LoVo (cell line): ENCODE data around the gene PEX10.

Experiments
- DNase-seq: peaks from one replicate; pipeline ENCODE4 v3.0.0-alpha.2; 2016; ENCODE audit warnings: low spot score

The PEX10 gene

GRCh38 chr1:2422523-2422922, 10.2 kb upstream of the PEX10 start:
- DNase-seq = no peak

GRCh38 chr1:2419416-2419815, 7.1 kb upstream of the PEX10 start:
- DNase-seq = no peak

- DNase-seq = no peak
Measured at GRCh38 chr1:2418791-2419320, 6.5 kb upstream of the PEX10 start.

GRCh38 chr1:2417833-2418225, 5.5 kb upstream of the PEX10 start:
- DNase-seq = no peak

- no peak for DNase-seq
Measured at GRCh38 chr1:2417083-2417832, 4.9 kb upstream of the PEX10 start.

GRCh38 chr1:2416403-2416802, 4.0 kb upstream of the PEX10 start:
- DNase-seq = no peak

GRCh38 chr1:2415801-2416208, 3.4 kb upstream of the PEX10 start:
- DNase-seq = no peak

GRCh38 chr1:2415337-2415736, 3.0 kb upstream of the PEX10 start:
- no peak for DNase-seq

- peak; percentile 74 for DNase-seq
Measured at GRCh38 chr1:2414297-2414958, 2.1 kb upstream of the PEX10 start.

GRCh38 chr1:2413495-2414296, 1.3 kb upstream of the PEX10 start:
- DNase-seq = peak; percentile 24

- DNase-seq = peak; percentile 59
Measured at GRCh38 chr1:2412773-2413494, 570 bp upstream of the PEX10 start.

- peak; percentile 36 for DNase-seq
Measured at GRCh38 chr1:2411801-2412394, 466 bp downstream of the PEX10 start.

GRCh38 chr1:2409745-2410144, 2.6 kb downstream of the PEX10 start:
- DNase-seq = no peak

- no peak for DNase-seq
Measured at GRCh38 chr1:2408859-2409276, 3.5 kb downstream of the PEX10 start.

- DNase-seq = no peak
Measured at GRCh38 chr1:2408456-2408855, 3.9 kb downstream of the PEX10 start.

- DNase-seq = no peak
Measured at GRCh38 chr1:2407991-2408275, 4.4 kb downstream of the PEX10 start.

GRCh38 chr1:2407166-2407990, 5.0 kb downstream of the PEX10 start:
- DNase-seq = no peak

- no peak for DNase-seq
Measured at GRCh38 chr1:2406451-2407041, 5.8 kb downstream of the PEX10 start.

- DNase-seq = no peak
Measured at GRCh38 chr1:2405588-2406295, 6.6 kb downstream of the PEX10 start.
